ENCODE measurements around the gene CCDC13.

DNA sequence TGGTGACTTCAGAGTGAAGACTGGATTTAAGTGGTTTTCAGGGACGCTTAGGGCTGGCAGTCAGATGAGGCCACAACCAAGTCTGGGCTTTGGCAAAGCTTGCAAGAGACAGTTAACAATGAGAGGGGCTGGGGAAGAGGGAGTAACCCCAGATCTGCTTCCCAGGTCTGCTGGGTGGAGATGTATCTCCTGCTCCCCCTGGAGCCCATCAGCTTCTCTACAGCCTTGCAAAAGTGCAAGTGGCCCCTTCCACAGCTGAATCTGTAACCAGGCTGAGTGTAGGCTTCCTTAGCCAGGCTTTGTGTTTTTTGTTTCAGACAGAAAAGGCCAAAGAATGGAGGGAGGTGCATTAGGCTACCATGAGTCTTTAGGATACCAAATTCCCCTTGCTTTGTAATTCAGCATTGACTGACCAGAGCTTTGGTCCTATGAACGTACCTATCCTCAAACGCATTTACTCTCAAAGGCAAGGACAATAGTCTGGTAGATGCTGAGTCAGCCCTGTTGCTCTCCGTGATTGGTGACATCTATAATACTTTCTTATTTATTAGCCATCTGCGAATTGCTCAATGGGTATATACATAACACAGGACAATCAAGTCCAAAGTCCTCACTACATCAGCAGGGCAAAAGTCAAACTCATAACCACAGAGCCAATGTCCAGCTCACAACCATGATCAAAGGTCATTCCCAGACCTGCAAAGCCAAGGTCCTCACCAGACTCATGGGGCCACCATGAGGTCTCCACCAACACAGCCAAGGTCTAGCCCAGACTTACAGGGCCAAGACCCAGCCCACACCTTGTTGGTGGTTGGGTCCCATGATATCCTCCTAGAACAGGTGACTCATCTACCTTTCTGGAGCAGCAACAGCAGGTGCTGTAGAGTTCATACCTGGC, 17.1 kb downstream of the CCDC13 start:
- peak; percentile 27 for TF ChIP-seq CTCF (IDR thresholded peaks at IDR 0.05; ENCODE audit: low read depth, low read length, missing input control)
- TF ChIP-seq ZBTB33 (IDR thresholded peaks at IDR 0.05) = peak; percentile 96
- TF ChIP-seq, protein P1, sequence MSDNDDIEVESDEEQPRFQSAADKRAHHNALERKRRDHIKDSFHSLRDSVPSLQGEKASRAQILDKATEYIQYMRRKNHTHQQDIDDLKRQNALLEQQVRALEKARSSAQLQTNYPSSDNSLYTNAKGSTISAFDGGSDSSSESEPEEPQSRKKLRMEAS (IDR thresholded peaks at IDR 0.05) = peak; percentile 97
- TF ChIP-seq HNF4A (conservative IDR thresholded peaks at IDR 0.05) = peak; percentile 100
- TF ChIP-seq SP1 (IDR thresholded peaks at IDR 0.05) = peak; percentile 99
- no peak for TF ChIP-seq TAF1 (conservative IDR thresholded peaks at IDR 0.05)
- TF ChIP-seq RAD21 (IDR thresholded peaks at IDR 0.05) = peak; percentile 31 to 39
- peak; percentile 36 for TF ChIP-seq ATF3 (IDR thresholded peaks at IDR 0.05)
- peak; percentile 79 for TF ChIP-seq REST (IDR thresholded peaks at IDR 0.05)
- TF ChIP-seq YY1 (IDR thresholded peaks at IDR 0.05) = peak; percentile 84

Data from liver (tissue), 3 donors.